IMR-90 (cell line): ENCODE data around the gene ZNF878. TPM values are rescaled to one million over a fixed set of nuclear protein-coding genes. Genes with fewer than 3 reads are reported as not detected.

ENCODE experiments used
- ATAC-seq: fragments of 200-7000 bp; cut with Tn5 transposase; 2 replicates; pipeline ENCODE4 v1.9.1; 2020; ENCODE audit warnings: low read depth, mild to moderate bottlenecking, moderate library complexity
- BruUV-seq: library from RNA; stranded (reverse); fragments of 400-500 nt; replicated peaks from 2 replicates; lab custom pipeline; 2021; lab: Mats Ljungman, UMichigan
- CTCF ChIA-PET: fragments of 300-600 bp; formaldehyde crosslinking; extraction: SDS; loops from one replicate; lab custom pipeline; 2021; ENCODE audit warnings: antibody characterized with exemption; lab: Yijun Ruan, JAX
- POLR2A ChIA-PET: fragments of 300-600 bp; sonication (Branson Sonifier 250); formaldehyde crosslinking; loops from one replicate; lab custom pipeline; 2022; ENCODE audit warnings: antibody characterized with exemption; ENCODE audit not compliant: unreplicated experiment; lab: Charles Lee
- DNase-seq: peaks from one replicate; pipeline ENCODE4 v3.0.0; 2013
- H2AFZ ChIP-seq: replicated peaks from 2 replicates; pipeline ENCODE3; 2013; ENCODE audit warnings: low read length, mild to moderate bottlenecking; ENCODE audit not compliant: poor library complexity
- H2AK5ac ChIP-seq: 2 replicates; pipeline ENCODE4 v1.6.1; 2013; ENCODE audit warnings: low read depth, low read length, inconsistent platforms
- H2AK9ac ChIP-seq: replicated peaks from 2 replicates; pipeline ENCODE3; 2013; ENCODE audit warnings: mild to moderate bottlenecking, low read depth, low read length, moderate library complexity; ENCODE audit not compliant: poor library complexity
- H2BK120ac ChIP-seq: 2 replicates; pipeline ENCODE4 v1.6.1; 2013; ENCODE audit warnings: low read depth, low read length, inconsistent platforms
- H2BK15ac ChIP-seq: 3 replicates; pipeline ENCODE4 v1.6.1; 2013; ENCODE audit warnings: low read depth, low read length, inconsistent platforms
- H2BK20ac ChIP-seq: 2 replicates; pipeline ENCODE4 v1.6.1; 2013; ENCODE audit warnings: low read depth, mild to moderate bottlenecking, inconsistent platforms, low read length, moderate library complexity
- H2BK5ac ChIP-seq: 2 replicates; pipeline ENCODE4 v1.6.1; 2013; ENCODE audit warnings: mild to moderate bottlenecking, low read depth, low read length, inconsistent platforms; ENCODE audit not compliant: poor library complexity, severe bottlenecking
- H3K14ac ChIP-seq: replicated peaks from 2 replicates; pipeline ENCODE4 v1.6.1; 2013; ENCODE audit warnings: low read depth, low read length, inconsistent platforms
- H3K18ac ChIP-seq: 2 replicates; pipeline ENCODE4 v1.6.1; 2013; ENCODE audit warnings: low read depth, low read length, control low read depth
- H3K23ac ChIP-seq: 2 replicates; pipeline ENCODE4 v1.6.1; 2013; ENCODE audit warnings: low read depth, low read length, inconsistent platforms
- H3K27ac ChIP-seq: 2 replicates; pipeline ENCODE4 v1.5.1; 2013; ENCODE audit warnings: mild to moderate bottlenecking, control low read depth, low read length; ENCODE audit not compliant: insufficient read depth
- H3K27me3 ChIP-seq: 2 replicates; pipeline ENCODE4 v1.6.1; 2013; ENCODE audit warnings: low read length; ENCODE audit not compliant: control insufficient read depth, insufficient read depth
- H3K36me3 ChIP-seq: 2 replicates; pipeline ENCODE4 v1.6.1; 2013; ENCODE audit warnings: low read length, mixed read lengths; ENCODE audit not compliant: control insufficient read depth, insufficient read depth
- H3K4ac ChIP-seq: 2 replicates; pipeline ENCODE4 v1.6.1; 2013; ENCODE audit warnings: low read depth, low read length, inconsistent platforms
- H3K4me1 ChIP-seq: 2 replicates; pipeline ENCODE4 v1.6.1; 2013; ENCODE audit warnings: low read length, mixed read lengths; ENCODE audit not compliant: control insufficient read depth, insufficient read depth
- H3K4me2 ChIP-seq: 2 replicates; pipeline ENCODE4 v1.6.1; 2013; ENCODE audit warnings: low read depth, mild to moderate bottlenecking, control low read depth, low read length, moderate library complexity
- H3K4me3 ChIP-seq: 2 replicates; pipeline ENCODE4 v1.5.1; 2013; ENCODE audit warnings: low read depth, mild to moderate bottlenecking, control low read depth, low read length, moderate library complexity; ENCODE audit not compliant: insufficient read depth
- H3K56ac ChIP-seq: 2 replicates; pipeline ENCODE4 v1.6.1; 2013; ENCODE audit warnings: low read length, inconsistent platforms; ENCODE audit not compliant: insufficient read depth; ENCODE audit errors: extremely low read depth
- H3K79me1 ChIP-seq, 2 experiments: 2 replicates each; pipeline ENCODE4 v1.6.1; 2013; ENCODE audit warnings: low read length in 2 of 2, inconsistent platforms in 1 of 2, low read depth in 1 of 2
- H3K9ac ChIP-seq: 2 replicates; pipeline ENCODE4 v1.6.1; 2013; ENCODE audit warnings: low read depth, low read length, control low read depth
- H3K9me1 ChIP-seq: 2 replicates; pipeline ENCODE4 v1.6.1; 2013; ENCODE audit warnings: low read length, inconsistent platforms; ENCODE audit not compliant: insufficient read depth
- H3K9me3 ChIP-seq: 2 replicates; pipeline ENCODE4 v1.6.1; 2013; ENCODE audit warnings: low read length; ENCODE audit not compliant: control insufficient read depth, insufficient read depth
- H4K20me1 ChIP-seq: 2 replicates; pipeline ENCODE4 v1.6.1; 2013; ENCODE audit warnings: low read length, inconsistent platforms; ENCODE audit not compliant: insufficient read depth
- H4K5ac ChIP-seq: 2 replicates; pipeline ENCODE4 v1.6.1; 2013; ENCODE audit warnings: mild to moderate bottlenecking, low read depth, low read length, control low read depth
- H4K8ac ChIP-seq, 2 experiments: 2 replicates each; pipeline ENCODE4 v1.6.1; 2013; ENCODE audit warnings: low read depth in 2 of 2, low read length in 2 of 2, control low read depth in 1 of 2, inconsistent platforms in 1 of 2
- H4K91ac ChIP-seq: 2 replicates; pipeline ENCODE4 v1.6.1; 2013; ENCODE audit warnings: low read depth, low read length, inconsistent platforms; ENCODE audit not compliant: insufficient read depth
- BHLHE40 ChIP-seq: fragments of 150-350 bp; IDR thresholded peaks from 2 replicates; pipeline ENCODE4 v1.6.1; 2016; ENCODE audit warnings: mild to moderate bottlenecking, low read depth, low read length
- CHD1 ChIP-seq: IDR thresholded peaks from 2 replicates; pipeline ENCODE4 v1.6.1; 2012; ENCODE audit warnings: low read depth, low read length, improper control_type of control experiment
- FOS ChIP-seq: fragments of 150-350 bp; IDR thresholded peaks from 2 replicates; pipeline ENCODE4 v1.6.1; 2016; ENCODE audit warnings: low read depth, low read length
- MAZ ChIP-seq: IDR thresholded peaks from 2 replicates; pipeline ENCODE4 v1.6.1; 2012; ENCODE audit warnings: low read depth, mild to moderate bottlenecking, low read length, improper control_type of control experiment, moderate library complexity, borderline replicate concordance
- MXI1 ChIP-seq: IDR thresholded peaks from 2 replicates; pipeline ENCODE4 v1.6.1; 2012; ENCODE audit warnings: low read depth, mild to moderate bottlenecking, low read length, moderate library complexity, borderline replicate concordance
- NFE2L2 ChIP-seq: fragments of 150-350 bp; IDR thresholded peaks from 2 replicates; pipeline ENCODE4 v1.6.1; 2016; ENCODE audit warnings: low read depth, mild to moderate bottlenecking, low read length
- POLR2A ChIP-seq: IDR thresholded peaks from 2 replicates; pipeline ENCODE4 v1.6.1; 2012; ENCODE audit warnings: mild to moderate bottlenecking, low read depth, low read length
- WGBS, 2 experiments: methylation state at CpG; one replicate each; pipeline versions ENCODE4 v1.1.5 to v1.1.7; 2013; ENCODE audit warnings: missing lambda C conversion rate in 2 of 2; ENCODE audit not compliant: insufficient read length in 1 of 2; ENCODE audit errors: extremely low coverage in 2 of 2; 5-methylcytosine and 5-hydroxymethylcytosine counted together
- dilution Hi-C: fragments of 300-500 bp; cut with HindIII; formaldehyde crosslinking; loops from one replicate; pipeline ENCODE4 v1.14.3; 2018; ENCODE audit warnings: low sequenced_read_pairs; ENCODE audit not compliant: unreplicated experiment
- in situ Hi-C: fragments of 300-500 bp; cut with MboI; formaldehyde crosslinking; loops from 3 replicates; pipeline ENCODE4 v1.14.3; 2019; ENCODE audit warnings: low sequenced_read_pairs, inconsistent platforms, mixed read lengths
- intact Hi-C: fragments of 100-400 bp; cut with micrococcal nuclease; formaldehyde crosslinking; loops from 2 replicates; pipeline ENCODE4 v1.10.0; 2022
- polyA plus RNA-seq, 3 experiments: library from polyadenylated mRNA; depleted of rRNA; stranded (reverse); fragments of >200 nt; gene quantifications; 2 replicates each; pipeline ENCODE4 v1.2.3, GENCODE V29; 2012; ENCODE audit warnings: low replicate concordance in 1 of 3
- total RNA-seq: library from RNA; depleted of rRNA; stranded (reverse); fragments of >200 nt; gene quantifications from 2 replicates; pipeline ENCODE4 v1.2.3, GENCODE V29; 2012
- TF ChIP-seq, protein P1 (sequence below): conservative IDR thresholded peaks from 2 replicates; pipeline ENCODE4 v1.5.1; 2012; ENCODE audit warnings: mild to moderate bottlenecking, low read depth, low read length, improper control_type of control experiment

ZNF878 gene
- total and polyA plus RNA-seq, 2 of the 4 experiments (the other 2 are of a cell fraction) = 0.05 to 0.36 TPM

DNA sequence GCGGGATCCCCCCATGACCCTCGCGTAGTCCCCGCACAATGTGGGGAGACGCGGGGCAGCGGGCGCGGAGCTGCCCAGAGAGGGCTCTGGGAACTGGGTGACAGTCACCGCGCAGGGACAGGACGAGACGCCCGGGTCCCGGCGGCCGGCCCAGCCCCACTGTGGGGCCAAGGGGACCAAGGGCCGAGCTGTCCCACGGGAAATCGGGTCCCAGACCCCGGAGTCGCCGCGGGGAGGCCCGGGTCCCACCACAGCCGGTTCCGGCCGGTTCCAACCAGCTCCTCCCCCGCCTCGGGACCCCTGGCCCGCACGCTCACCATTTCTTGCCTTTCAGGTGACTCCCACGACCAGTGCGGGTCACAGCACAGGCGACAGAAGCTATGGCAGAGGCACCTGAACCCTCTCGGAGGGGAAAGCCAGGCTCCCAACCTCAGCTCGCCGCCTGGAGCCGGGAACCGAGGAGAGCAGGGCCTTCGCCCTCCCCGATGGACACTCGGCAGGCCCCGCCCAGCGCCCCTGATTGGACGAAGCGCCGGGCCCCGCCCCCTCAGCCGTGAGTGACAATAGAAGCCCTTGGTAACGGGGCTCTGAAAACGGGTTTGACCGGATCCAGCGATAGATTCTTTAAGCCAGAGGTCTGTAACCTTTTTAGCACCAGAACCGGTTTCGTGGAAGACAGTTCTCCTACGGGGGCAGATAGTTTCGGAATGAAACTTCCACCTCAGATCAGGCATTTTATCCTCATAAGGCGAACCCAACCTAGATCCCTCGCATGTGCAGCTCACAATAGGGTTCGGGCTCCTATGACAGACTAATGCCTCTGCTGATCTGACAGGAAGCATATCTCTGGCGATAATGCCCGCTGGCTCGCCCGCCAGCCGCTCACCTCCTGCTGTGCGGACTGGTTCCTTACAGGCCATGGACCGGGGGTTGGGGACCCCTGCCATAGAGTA lies 17.3 kb downstream of the ZNF878 start, which contains the start of gene ZNF433:
ZNF433 (minus strand) TSS at position 460 of the 953 bp plus-strand sequence; CDS start at position 320, 140 bp downstream.
- Histone ChIP-seq H3K56ac (peak within 1 kb of the TSS; percentile 58; the same call in 1 of the 2 replicates), H4K91ac (peak within 1 kb of the TSS; percentile 70), H3K4ac (peak within 1 kb of the TSS; percentile 79), H2BK20ac (no peak within 1 kb of the TSS), H4K5ac (peak within 1 kb of the TSS; percentile 45; the same call in 1 of the 2 replicates), H3K36me3 (peaks cover 2% of the 10 kb centered on the region), H4K8ac (peak within 1 kb of the TSS; percentile 75 to 93), H2AK5ac (no peak within 1 kb of the TSS), H3K23ac (peak within 1 kb of the TSS; percentile 95; the same call in 1 of the 2 replicates), H2BK5ac (peak within 1 kb of the TSS; percentile 81), H3K9me3 (peaks cover under 1% of the 10 kb centered on the region; the same call in 1 of the 2 replicates), H3K79me1 (peaks cover 0 to 20% of the 10 kb centered on the region in 2 experiments; a peak in 2 of 4 replicates), H3K14ac (peak within 1 kb of the TSS; percentile 90), H2AK9ac (peak within 1 kb of the TSS; percentile 94), H3K27me3 (no peaks in the 10 kb centered on the region), H3K4me2 (peak within 1 kb of the TSS; percentile 92), H3K18ac (peak within 1 kb of the TSS; percentile 72), H4K20me1 (no peaks in the 10 kb centered on the region), H3K9me1 (no peaks in the 10 kb centered on the region), H3K4me1 (no peaks in the 10 kb centered on the region), H2AFZ (peak within 1 kb of the TSS; percentile 100), H3K9ac (peak within 1 kb of the TSS; percentile 97), H2BK15ac (no peak within 1 kb of the TSS), H3K27ac (peak within 1 kb of the TSS; percentile 97), H2BK120ac (no peak within 1 kb of the TSS), H3K4me3 (peak within 1 kb of the TSS; percentile 90)
- intact Hi-C loops (no loop called here), dilution Hi-C loops (no loop called here), in situ Hi-C loops (no loop called here)
- DNase-seq (peak; percentile 71), ATAC-seq (peak; percentile 100)
- TF ChIP-seq MAZ = 0 out of 2 replicates have a peak, but pooled peaks have one; percentile 14
- no peak for TF ChIP-seq BHLHE40
- TF ChIP-seq POLR2A = peak; percentile 78
- TF ChIP-seq, protein P1, sequence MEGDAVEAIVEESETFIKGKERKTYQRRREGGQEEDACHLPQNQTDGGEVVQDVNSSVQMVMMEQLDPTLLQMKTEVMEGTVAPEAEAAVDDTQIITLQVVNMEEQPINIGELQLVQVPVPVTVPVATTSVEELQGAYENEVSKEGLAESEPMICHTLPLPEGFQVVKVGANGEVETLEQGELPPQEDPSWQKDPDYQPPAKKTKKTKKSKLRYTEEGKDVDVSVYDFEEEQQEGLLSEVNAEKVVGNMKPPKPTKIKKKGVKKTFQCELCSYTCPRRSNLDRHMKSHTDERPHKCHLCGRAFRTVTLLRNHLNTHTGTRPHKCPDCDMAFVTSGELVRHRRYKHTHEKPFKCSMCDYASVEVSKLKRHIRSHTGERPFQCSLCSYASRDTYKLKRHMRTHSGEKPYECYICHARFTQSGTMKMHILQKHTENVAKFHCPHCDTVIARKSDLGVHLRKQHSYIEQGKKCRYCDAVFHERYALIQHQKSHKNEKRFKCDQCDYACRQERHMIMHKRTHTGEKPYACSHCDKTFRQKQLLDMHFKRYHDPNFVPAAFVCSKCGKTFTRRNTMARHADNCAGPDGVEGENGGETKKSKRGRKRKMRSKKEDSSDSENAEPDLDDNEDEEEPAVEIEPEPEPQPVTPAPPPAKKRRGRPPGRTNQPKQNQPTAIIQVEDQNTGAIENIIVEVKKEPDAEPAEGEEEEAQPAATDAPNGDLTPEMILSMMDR = no peak
- no peak for TF ChIP-seq CHD1
- TF ChIP-seq FOS = no peak
- no peak; the same call in 1 of the 2 replicates for TF ChIP-seq MXI1
- no peak for TF ChIP-seq NFE2L2
- 2% methylated on average over 28 of the region's 68 CpGs; no CpG with 5 or more reads in 1 of the 2 experiments for WGBS, 2 experiments
- POLR2A ChIA-PET = interaction anchor here (0.6 to 1.0 kb wide), 2 partner anchors 15 to 329 kb away, joined by 3 to 20 read pairs; no protein-coding TSS in a partner anchor
- CTCF ChIA-PET = interaction anchor here (0.6 to 1.2 kb wide), 5 partner anchors 11 to 532 kb away, joined by 3 to 4 read pairs (median 3); no protein-coding TSS in a partner anchor
- no TSS peak for BruUV-seq
